NCI-H2171 treated with DMSO at 0.1 percent for 48 hours (cell line): Measurements from ENCODE around the gene BPIFB2.

Experiments
- DNase-seq: peaks from one replicate; lab custom pipeline; 2025; lab: John Stamatoyannopoulos, UW

Gene BPIFB2

DNA sequence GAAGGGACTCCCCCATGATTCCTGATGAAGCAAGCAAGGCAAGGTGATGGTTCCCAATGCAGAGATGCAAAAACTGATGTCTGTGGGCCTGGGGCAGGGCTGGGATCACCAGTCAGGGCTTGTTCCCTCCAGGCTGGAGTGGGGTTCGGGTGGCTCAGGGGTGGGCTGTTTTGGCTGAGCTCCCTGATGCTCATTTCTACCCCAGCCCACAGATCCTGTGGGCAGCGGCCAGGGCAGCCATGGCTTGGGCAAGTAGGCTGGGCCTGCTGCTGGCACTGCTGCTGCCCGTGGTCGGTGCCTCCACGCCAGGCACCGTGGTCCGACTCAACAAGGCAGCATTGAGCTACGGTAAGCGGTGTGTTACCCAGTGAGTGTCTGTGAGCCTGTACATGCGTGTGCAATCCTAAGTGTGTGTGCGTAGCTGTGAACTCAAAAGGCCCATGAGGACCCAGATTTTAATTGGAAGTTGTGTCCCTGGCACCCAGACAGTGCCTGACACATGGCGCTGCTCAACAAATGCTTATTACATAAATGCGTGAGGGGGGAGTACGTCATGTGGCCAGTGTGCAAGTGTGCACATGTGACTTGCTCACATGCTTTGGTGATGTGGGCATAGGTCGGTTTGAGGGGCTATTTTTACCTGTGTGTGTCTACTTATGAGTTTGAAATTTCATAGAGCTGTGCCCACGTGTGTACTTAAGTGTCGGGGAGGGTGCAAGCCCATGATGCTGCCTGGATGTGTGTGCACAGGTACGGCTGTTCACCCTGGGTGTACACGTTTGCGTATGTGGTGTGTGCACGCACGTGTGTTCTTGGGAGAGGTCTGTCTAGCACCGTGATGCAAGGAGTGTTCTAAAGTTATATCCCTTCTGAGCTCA, 1.1 kb downstream of the BPIFB2 start:
- DNase-seq: no peak

DNA sequence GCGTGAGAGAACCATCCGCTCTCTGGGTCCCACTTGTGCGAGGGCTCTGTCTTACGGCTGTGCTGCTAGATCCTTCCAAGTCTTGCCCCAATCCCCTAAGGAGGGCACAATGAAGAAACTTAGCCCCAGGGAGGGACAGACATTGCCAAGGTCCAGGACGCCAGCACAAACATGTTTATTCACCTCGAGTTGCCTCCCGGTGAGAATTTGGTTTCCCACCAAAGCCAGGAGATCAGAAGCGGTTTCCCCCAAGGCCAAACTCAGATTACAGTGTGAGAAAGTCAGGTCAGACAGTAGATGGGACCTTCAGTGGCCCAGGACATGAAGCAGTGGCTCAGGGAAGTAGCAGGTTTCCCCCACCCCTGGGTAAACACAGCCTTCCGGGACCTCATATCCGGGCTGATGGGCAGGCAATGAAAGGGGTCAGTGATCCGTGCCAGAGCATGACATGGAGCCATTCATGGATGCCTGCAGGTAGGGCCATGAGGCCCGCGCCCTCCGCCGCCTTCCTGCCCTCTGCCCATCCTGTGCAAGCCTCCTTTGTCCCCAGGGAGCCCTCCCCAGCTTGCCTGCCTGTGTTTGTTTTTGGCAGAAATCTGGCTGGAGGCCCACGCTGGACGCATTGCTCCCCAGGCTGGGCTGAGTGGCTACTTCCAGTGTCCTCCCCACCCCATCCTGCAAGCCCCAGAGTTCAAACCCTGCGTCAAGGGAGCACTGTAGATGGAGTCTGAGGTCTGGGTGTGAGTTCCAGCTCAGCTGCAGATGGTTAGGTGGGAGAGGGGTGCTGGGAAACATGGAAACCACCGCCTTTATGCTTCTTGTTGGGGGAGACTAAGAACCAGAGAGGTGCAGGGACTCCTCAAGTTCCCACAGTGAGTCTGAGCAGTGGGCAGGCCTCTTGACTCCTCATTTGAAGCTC, 2.0 kb downstream of the BPIFB2 start:
- no peak for DNase-seq

DNA sequence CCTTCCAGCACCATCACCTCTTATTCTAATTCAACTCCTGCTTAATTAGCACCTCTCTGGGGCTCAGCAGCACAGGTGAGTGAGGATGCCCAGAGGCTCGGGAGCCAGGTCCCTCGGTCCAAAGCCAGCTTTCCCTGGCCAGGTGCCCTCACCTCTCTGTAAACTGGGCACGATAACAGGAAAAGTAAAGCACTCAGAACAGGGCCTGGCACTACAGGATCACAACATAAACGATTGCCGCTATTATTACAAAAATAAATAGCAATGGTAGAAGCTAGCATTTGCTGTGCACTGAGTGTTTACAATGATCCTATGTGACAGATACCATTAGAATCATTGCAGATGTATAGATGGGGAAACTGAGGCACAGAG, 2.6 kb downstream of the BPIFB2 start:
- DNase-seq: no peak

DNA sequence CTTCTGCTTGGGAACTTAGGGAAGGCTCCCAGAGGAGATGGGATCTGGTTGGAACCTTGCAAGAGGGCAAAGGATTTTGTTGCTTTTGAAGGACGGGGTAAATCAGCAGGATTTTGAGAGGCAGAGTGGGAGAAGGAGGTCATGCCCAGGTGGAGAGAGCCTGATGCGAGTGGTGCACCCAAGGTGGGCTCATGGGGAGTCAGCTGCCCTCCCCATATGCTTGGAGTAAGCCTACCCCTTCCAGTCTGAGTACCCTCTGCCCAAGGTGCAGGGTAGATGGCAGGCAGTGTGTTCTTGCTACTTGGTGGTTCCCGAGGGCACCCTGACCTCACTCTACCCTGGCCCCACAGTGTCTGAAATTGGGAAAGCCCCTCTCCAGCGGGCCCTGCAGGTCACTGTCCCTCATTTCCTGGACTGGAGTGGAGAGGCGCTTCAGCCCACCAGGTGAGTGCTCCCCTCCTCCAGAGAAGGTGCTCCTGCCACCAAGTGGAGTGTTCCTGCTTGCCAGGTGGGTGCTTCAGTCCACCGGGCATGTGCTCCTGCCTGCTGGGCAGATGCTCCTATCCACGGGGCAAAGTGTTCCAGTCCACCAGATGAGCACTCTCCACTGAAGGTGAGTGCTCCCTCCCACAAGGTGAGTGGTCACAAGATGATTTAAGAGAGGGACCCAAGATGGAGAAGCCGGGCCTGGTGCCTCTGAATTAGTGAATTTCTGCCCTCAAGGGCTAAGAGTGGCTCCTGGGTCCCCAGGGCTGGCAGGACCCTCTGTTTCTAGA, 3.4 kb downstream of the BPIFB2 start:
- no peak for DNase-seq

DNA sequence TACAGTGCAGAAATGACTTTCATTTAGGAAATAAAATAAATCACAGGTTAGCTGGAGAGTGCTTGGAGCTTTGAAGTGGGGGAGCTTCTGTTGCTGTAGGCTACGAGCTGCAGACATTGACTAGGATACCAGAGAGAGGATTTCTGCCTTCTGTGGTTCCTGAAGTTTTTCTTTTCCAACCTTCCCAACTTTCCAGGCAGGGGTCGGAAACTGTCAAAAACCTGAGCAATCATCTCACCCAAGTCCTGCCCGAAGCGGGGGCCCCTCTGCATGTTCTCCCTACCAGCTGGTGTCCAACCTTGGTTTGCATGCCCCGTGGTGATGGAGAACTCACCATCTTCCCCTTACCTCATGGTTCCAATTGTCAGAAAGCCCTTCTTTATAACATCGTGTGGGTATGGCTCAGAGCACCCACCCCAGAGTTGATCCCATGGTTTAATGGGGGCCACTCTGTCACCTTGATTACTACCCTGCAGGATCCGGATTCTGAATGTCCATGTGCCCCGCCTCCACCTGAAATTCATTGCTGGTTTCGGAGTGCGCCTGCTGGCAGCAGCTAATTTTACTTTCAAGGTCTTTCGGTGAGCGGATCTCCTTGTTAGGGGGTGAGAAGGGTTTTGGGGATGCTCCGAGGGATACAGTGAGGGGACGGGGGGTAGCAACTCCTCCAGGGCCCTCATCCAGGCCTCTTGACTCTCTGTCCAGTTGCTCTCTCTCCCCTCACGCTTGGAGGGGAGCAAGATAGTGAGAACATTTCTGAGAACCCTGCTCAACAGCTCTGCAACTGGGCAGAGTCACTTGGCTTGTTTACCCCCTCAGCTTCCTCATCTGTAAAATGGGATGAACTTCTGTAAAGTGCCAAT, 5.1 kb downstream of the BPIFB2 start:
- DNase-seq: no peak

DNA sequence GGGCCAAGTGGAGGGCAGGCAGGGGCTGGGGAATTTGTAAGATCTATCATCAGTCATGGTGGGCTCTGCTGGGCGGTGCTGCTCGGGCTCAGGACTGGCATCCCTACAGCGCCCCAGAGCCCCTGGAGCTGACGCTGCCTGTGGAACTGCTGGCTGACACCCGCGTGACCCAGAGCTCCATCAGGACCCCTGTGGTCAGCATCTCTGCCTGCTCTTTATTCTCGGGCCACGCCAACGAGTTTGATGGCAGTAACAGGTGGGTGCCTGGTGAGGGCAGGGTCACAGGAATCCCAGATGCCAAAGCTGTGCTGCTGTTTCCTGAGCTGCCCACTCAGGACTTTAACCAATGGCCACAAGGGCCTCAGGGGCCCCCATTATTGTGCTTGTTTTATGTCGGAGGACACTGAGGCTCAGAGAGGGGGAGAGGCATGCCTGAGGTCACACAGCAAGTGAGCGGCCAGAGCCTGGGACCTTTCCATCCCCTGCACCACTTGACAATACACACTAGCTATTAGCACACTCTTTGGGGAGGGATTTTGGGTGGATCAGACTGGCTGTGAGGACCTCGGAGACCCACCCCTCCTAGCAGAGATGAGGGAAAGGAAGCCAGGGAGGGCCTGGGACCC, 6.3 kb downstream of the BPIFB2 start:
- DNase-seq: no peak

DNA sequence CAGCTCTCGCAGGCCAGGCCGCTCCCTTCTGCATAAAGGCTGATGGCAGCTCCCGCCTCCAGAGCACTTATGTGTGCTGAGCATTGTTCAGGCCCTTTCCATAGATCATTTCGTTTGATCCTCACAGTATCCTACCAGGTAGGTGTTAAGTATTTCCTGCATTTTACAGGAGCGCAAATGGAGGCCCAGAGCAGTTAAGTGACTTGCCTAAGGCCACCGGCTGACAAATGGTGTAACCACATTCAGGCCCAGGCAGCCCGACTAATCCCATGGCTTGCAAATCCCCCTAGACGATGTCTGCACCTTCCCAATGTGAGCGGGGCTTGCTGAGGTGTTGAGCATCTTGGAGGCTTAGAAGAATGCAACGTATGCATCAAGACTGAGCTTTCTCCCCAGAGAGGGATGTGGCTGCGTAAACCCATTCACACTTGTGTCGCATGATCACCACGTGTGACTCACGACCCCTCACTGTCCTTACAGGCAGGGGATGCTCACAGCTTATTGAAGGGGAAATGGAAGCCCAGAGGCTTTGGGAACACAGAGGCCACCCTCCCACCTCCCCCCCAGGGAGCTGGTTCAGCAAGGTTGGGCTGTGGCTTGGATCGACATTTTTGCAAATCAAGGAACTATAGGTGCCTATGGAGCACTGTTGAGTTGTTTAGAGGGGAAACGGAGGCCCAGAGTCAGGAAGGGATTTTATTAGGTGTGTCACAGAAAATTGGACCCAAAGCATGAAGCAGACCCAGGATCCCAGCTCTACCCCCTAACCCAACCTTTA, 7.0 kb downstream of the BPIFB2 start:
- no peak for DNase-seq

DNA sequence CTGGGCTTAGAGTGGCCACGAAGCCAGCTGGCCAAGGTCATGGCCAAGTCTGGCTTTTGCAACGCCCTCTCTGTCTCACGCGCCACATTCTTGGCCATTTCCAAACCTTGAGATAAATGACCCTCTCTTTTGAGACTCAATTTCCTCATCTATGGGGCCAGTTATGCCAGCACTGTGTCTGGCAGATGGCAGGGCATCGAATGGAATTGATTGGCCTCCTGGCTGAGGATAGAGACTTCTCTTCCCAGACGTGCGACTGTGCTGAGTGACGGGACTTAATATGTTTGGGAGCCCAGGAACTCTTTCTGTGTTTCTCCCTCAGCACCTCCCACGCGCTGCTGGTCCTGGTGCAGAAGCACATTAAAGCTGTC, 7.6 kb downstream of the BPIFB2 start:
- DNase-seq: no peak

DNA sequence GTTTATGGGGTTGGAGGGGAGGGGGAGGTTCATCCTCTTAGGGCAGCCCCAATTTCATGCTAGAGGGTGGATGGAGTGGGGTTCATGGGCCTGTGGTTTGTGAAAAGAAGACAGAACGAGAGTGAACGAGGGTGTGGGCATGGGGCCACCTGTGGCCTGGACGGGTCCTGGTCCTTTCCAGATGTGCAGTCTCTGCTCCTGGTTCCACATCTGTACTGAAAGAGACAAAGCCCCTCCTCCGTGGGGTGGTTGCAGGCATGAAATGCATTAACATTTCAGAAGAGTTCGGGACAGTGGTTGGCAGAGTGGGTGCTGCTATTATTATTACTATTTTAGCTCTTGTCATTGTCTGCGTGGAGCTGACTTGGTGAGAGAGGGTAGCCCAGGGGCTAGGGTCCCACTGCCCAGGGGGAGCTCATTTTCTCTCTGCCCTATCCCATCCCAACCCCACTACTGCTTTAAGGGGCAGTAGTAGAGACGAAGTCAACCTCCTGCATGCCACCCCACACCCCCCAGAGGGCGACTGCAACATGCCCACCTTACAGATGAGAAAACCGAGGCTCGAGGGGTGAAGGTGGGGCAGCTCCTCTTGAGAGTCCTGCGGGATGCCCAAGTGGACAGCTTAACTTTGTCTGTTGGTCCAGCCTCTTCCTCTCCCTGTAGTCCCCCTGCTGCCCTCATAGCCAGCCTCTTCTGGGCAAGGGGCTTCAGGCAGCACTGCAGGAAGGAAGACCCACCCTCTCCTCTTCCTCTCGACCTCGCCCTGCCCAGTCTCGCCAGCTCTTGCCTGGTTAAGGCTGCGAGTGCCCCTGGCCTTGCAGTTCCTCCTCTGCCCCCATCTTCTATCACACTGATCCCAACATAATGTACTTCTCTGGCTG, 8.4 kb downstream of the BPIFB2 start:
- no peak for DNase-seq

DNA sequence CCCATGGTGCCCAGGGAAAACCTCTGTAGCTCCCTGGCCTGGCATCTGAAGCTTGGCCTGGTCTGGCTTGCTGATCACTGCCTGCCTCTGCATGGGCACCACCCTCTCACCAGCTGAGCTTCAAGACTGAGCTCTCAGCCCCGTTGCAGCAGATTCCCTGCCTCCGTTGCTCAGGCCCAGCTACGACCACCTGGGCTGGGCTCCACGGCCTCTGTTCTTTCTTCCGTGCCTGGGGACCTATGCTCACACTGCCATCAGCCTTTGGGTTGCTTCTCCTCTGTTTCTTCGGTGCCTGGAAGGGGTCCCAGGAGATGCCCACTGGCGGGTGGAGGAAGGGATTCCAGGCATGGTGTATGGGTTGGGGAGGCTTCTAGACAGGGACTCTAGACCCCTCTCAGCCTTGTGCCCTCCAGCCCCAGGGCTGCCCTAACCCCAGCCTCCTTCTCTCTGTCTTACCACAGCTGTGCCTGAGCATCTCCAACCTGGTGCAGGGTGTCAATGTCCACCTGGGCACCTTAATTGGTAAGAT, 9.1 kb downstream of the BPIFB2 start:
- DNase-seq: no peak

DNA sequence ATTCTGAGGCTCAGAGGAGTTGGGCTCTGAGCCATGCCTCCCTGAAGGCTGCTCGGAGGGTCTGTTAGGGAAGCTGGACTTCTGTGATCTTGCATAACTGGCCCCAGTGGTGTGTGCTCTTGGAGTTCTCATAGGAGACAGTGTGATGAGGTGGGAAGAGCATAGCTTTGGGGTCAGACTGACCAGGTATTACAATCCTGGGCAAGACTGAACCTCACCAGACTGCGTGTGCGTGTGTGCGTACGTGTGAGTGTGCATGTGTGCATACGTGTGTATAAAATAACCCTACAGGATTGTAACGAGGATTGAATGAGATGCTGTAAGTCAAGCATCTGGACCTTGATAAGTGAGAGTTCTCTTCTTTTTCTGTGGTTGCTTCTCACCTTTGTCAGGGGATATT, 10.0 kb downstream of the BPIFB2 start:
- DNase-seq: no peak

DNA sequence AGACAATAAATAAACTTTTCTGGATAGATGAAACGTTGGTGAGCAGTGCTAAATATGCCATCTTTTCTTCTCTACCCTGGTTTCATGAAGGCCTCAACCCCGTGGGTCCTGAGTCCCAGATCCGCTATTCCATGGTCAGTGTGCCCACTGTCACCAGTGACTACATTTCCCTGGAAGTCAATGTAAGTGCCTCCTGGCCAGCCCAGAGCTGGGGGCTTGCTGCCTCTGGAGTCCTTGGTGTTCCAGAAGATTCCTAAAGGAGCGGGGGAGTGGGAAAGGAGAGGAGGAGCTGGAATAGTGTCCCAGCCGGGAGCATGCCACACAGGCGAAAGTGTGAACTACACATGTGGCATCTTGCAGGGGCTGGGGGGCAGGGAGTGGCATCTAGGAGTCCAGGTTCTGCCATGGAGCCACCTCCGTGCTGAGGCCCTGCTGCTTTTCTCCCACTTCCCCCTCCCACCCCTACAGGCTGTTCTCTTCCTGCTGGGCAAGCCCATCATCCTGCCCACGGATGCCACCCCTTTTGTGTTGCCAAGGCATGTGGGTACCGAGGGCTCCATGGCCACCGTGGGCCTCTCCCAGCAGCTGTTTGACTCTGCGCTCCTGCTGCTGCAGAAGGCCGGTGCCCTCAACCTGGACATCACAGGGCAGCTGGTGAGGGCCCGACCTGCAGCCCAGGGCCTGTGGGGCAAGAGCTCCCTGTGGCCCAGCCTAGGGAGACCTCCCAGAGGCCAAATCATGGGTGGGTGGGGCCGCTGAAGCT, 10.8 kb downstream of the BPIFB2 start:
- DNase-seq: no peak

DNA sequence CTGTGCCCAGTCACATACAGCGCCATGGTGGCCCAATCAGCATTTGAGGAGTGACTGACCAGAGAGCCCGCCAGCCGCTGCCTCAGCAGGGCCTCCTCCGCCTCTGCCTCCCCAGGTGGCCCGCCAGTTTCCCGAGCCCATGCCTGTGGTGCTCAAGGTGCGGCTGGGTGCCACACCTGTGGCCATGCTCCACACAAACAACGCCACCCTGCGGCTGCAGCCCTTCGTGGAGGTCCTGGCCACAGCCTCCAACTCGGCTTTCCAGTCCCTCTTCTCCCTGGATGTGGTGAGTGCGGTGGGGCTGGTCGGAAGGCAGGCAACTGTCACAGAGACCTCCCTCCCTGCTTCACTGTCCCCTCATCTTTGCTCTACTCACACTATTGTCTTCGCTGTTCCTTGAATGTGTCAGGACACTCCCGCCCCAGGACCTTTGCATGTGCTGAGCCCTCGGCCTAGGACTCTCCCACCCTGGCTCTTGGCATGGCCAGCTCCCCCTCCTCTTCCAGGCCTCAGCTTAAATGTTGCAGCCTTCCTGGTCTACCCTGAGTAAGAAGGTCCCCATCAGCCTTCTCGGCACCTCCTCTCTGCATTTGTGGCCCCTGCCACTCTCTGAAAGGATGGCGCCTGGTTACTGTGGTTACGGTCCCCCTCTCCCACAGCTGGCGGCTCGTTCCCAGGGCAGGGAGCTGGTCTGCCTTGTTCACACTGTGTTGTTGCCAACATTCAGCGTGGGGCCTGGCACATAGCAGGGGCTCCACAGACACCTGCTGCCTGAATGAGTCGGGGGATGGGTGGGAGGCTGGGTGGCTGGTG, 12.2 kb downstream of the BPIFB2 start:
- DNase-seq: no peak

DNA sequence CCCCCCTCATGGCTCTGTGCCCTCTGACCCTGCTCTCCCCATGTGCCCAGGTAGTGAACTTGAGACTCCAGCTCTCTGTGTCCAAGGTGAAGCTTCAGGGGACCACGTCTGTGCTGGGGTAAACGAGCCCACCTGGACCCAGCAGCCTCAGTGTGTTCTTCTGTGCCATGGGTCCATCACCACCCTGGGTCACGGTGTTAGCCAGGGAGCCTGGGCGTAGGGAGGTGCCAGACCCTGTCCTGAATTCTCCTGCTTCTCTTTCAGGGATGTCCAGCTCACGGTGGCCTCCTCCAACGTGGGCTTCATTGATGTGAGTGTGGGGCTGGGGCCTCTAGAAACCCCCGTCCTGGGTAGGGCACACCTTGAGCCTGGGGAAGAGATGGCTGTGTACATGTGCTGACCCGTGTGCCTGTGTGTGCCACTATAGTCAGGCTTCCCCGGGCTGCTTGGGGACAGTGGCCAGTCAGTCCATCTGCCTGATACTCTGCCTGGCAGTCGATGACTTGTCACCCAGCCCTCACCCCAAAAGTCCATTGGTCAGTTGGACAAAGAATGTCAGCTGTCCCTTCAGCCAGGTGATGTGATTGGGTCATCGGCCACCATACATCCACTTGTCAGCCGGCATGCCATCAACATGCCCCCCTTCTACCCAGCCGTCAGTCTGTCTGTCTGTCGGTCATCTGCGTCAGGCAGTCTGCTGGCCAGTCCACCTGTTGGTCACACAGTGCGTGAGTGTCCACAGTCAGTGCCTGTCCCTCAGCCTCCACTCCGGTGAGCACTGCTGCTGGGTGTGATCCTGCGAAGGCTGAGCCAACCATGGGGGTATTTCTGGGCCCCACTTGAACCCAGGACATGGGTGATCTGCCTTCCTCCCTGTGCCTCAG, 13.0 kb downstream of the BPIFB2 start:
- no peak for DNase-seq

DNA sequence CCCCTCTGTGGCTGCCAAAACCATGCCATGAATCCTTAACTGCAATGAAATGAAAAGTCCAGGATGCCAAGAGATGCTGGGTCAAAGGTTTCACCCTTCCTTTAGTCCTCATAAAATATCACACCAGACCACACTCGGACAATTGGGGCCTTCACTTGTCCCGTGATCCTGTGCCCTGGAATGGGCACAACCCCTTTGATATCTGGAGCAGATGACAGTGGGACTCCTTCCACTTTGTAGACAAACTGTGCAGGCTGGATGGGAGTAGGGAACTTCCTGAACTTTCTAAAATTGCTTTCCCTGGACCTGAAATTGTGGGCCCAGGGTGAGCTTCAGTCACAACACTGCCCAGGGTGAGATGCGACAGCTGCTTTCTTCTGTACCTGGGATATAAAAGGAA, 14.4 kb downstream of the BPIFB2 start:
- DNase-seq: no peak

DNA sequence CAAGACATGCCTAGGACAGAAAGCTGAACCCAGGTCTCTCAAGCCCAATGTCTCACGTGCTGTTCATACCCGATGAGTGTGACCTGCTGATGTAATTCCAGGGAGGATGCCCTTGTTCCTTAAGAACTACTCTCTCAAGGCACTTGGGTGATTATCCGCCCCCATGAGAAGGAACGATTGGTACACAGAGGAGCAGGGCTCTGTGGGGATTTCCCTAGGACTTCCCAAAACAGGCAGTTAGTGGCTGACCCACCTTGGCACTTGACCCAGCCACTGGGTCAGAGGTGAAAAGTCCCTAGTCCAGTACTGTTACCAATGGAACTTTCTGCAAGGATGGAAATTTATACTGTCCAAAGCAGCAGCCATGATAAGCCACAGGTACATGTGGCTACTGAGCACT, 14.8 kb downstream of the BPIFB2 start:
- no peak for DNase-seq
